GM18526 (cell line): Measurements from ENCODE around the gene SLC9B2.
A peak's percentile ranks its signal among the peaks of the same experiment; 100 is the strongest.

Experiments
- POLR2A ChIP-seq: IDR thresholded peaks from 3 replicates; pipeline ENCODE4 v1.6.1; 2011; ENCODE audit not compliant: insufficient read length; ENCODE audit errors: extremely low read depth

SLC9B2 gene

DNA sequence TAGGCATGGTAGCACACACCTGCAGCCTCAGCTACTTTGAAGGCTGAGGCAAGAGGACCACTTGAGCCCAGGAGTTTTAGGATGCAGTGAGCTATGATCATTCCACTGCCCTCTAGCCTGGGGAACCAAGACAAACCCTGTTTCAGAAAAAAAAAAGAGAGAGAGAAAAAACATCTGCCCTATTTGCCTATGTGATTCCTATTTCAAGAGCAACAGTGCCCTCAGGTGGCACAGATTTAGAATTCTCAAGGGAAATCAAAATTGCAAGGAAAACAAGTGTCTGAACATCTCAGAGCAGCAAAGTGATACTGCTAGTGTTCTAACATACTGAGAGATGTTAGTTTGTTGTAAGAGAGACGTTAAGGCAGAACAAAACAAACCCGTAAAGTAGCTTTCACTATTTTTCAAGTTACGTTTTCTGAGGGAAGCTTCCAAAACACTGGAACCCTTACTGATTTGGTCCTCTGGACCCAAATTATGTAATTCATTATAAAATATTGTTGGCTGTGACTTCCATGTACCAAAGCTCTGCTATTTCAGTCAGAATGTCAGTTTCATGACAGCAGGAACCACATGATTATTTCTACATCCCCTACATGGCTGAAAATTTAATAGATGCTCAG is 15.2 kb upstream of the SLC9B2 start:
- TF ChIP-seq POLR2A, result no peak

DNA sequence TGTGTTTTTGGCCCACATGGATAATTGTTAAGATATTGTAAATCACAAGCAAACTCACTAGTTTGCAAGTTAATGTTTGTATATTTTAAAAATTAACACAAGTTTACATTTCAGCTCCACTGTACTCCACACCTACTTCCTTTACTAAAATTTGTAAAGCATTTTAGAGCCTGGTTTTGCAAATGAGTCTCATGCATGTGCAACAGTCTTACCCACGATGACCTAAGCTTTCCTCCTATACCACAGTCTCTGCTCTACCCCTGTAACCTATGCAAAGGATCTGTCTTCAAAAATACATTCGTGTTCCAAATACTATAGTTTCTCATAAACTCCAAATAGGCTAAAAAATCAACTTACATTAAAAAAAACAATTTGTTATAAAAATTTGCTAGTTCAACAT is 12.9 kb upstream of the SLC9B2 start:
- no peak for TF ChIP-seq POLR2A

- no peak for TF ChIP-seq POLR2A
Measured at GRCh38 chr4:103086551-103086950, 10.0 kb upstream of the SLC9B2 start.

- no peak for TF ChIP-seq POLR2A
Measured at GRCh38 chr4:103085555-103086196, 9.1 kb upstream of the SLC9B2 start.

DNA sequence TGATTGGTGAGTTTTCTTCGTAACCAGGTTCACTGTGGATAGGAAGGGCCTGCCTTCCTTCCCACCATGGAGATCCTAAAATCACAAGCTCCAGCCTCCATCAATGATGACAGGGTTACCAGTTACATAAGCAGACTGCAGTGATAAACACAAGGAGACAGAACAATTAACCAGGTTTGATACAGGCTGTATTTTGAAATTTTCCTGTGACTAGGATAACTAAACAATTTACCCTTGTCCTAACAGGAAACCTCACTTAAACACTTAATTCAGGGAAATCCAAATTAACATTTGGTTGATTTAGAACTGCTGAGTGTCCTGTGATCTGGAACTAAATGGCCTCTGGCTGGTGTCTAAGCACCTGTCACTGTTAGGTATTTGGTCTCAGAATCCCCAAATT is 3.1 kb upstream of the SLC9B2 start:
- TF ChIP-seq POLR2A, result no peak

DNA sequence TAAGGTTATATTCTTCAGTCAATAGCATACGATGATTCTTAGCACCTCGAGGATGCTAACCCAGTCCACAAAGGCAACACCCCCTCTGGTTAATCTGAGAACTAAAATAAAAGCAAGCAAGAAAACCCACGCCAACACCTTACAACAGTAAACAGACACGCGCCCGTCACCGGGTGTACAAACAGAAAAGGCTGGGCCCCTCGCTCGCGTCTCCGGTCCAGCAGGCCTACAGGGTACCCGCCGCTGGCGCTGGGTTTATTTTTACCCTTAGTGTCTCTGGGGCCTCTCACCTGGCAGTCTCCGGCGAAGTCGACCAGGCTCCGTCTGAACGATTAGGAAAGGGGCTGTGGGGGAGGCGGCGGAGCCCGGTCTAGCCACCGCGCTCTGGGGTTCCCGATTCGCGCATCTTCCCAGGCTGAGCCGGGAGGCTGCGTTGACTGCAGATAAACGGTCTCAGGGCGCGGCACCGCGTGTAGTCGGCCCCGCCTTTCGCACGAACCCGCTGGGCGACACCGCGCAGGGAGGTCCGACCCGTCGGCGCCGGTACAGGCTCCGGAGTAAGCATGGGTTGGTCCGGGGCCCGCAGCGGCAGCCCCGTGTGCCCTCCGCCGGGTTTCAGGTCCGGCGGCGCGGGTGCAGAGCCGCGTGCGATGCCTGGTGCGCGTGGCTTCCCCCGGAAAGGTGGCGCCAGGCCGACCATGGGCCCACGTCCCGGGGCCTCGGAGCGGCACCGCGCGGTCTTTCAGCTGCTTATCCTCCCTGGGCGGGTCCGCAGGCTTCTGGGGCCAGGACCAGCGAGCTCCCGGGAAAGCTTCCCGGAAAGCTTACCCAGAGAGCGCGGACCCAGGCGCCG is 441 bp downstream of the SLC9B2 start:
- TF ChIP-seq POLR2A, result peak; percentile 64

DNA sequence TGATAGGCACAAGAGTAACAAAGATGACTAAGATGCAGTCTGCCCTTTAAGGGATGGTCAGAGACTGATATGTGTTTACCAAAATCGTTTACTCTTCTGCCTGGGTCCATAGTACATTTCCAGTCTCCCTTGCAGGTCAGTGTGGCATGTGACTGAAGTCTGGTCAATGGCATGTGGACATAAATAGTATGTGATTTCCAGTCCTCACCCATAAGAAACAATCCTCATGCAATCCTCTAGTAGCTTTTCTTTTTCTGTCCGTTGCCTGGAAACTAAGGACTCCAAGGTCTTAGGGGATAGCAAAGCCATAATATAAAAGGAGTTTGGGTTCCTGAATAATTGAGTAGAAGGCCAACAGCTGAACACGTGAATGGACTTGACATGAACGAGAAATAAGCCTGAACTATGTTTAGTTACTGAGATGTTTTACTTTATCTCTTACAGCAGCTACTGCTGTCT is 1.1 kb downstream of the SLC9B2 start:
- TF ChIP-seq POLR2A, result no peak

DNA sequence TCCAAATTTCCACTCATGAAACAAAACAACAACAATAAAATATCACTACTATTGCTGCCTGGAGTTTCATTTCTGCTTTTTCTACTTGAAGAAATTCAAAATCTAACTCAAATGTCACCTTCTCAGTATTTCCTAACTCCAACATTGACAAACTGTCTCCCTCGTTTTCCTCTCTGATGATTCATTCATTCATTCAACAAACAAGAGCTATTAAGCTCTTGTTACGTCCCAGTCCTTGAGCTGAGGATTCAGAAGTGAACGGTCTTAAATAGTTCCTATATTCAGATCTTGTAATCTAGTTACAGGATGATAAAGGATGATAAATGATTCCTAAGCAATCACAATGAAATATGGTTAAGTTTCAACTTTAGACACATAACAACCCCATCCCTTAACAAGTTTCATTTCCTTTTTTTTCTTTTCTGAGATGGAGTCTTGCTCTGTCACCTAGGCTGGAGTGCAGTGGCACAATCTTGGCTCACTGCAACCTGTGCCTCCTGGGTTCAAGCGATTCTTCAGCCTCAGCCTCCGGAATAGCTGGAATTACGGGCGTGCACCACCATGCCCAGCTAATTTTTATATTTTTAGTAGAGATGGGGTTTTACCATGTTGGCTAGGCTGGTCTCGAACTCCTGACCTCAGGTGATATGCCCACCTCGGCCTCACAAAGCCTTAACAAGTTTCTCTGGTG is 1.7 kb downstream of the SLC9B2 start:
- no peak for TF ChIP-seq POLR2A

DNA sequence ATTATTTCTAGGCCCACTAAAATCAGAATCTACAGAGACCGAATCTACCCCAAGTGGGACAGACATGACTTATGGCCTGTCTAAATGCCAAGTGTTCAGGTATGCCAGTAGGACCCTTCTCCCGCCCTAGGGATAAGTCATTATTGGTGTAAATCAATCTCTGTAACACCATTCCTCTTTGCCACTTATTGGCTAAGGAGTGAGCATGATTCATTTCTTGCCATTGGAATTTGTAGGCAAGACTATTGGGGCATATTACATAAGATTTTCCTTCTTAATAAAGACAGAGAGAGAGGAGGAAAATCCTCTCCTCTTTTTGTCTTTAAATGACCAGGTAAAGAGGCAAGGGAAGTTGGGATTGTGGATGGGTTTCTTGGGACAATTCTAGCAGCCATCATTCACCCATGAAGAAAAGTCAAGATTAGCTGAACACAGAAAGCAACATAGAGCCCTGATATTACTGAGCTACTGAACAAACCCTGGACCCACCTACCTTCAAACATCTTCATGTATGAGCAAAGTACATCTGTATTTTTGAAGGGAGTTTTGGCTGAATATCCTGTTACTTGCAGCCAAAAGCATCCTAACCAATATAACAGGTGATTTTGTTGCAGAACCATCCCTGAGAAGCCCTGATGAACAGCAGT is 2.6 kb downstream of the SLC9B2 start:
- no peak for TF ChIP-seq POLR2A

- no peak for TF ChIP-seq POLR2A
Measured at GRCh38 chr4:103067841-103068547, 8.6 kb downstream of the SLC9B2 start.

DNA sequence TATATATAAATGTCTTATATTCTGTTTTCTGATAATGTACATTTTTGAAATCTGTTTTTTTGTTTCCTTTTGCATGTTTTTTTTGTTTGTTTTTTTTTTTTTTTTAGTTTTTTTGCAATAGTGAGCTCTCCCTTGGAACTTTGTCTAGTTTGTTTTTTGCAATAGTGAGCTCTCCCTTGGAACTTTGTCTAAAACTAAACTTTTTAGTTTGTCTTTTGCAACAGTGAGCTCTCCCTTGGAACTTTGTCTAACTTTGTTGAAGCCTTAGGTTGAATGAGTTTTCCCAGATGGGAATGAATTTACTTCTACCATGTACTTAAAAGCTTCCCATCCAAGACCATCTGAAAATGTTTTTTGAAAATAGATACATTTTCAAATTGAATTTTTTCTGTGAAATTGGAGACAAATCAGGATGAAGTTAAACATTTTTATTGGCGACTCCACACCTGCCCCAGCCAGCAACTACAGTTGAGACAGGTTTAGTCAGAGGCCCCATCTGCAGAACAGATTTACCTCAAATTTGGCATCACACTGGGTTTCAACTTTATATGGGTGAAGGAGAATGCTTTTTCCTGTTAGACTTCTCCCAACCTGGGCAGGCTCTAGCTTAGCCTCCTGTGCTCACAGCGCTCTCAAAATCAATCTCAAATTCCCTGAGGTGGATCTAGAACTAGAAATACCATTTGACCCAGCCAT is 16.0 kb downstream of the SLC9B2 start:
- TF ChIP-seq POLR2A, result no peak

DNA sequence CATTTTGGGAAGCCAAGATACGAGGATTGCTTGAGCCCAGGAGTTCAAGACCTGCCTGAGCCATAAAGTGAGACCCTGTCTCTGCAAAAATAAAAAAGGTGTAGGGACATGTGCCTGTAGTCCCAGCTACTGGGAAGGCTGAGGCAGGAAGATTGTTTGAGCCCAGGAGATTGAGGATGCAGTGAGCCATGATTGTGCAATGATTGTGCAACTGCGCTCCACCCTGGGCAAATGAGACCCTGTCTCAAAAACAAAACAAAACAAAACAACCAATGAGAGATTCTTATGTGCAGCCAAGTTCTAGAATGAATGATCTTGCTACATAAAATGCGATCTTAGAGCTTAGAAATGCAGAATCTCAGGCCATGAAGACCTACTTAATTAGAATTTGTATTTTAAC is 22.5 kb downstream of the SLC9B2 start:
- TF ChIP-seq POLR2A, result no peak

- no peak for TF ChIP-seq POLR2A
Measured at GRCh38 chr4:103052779-103053178, 23.8 kb downstream of the SLC9B2 start.

- no peak for TF ChIP-seq POLR2A
Measured at GRCh38 chr4:103052145-103052544, 24.4 kb downstream of the SLC9B2 start.
